WI38 (cell line): Measurements from ENCODE around the gene PTPN4.

Experiments used
- H3K4me3 ChIP-seq: 2 replicates; pipeline ENCODE4 v1.5.1; 2011; ENCODE audit warnings: low read depth, mild to moderate bottlenecking, control low read depth, low read length
- CTCF ChIP-seq: IDR thresholded peaks from 2 replicates; pipeline ENCODE4 v1.5.1; 2012; ENCODE audit warnings: low read depth, mild to moderate bottlenecking, control low read depth, low read length

PTPN4 gene

GRCh38 chr2:119922699-119923098, 163.0 kb downstream of the PTPN4 start:
- TF ChIP-seq CTCF = no peak
- H3K4me3 ChIP-seq = no peak overlapping the region

- no peak for TF ChIP-seq CTCF
- no peak overlapping the region for H3K4me3 ChIP-seq
Observed at GRCh38 chr2:119929537-119929936, 169.8 kb downstream of the PTPN4 start.

GRCh38 chr2:119932809-119933208, 173.1 kb downstream of the PTPN4 start:
- no peak overlapping the region for H3K4me3 ChIP-seq
- no peak for TF ChIP-seq CTCF

- H3K4me3 ChIP-seq = no peak overlapping the region
Observed at GRCh38 chr2:119934319-119934718, 174.6 kb downstream of the PTPN4 start.

GRCh38 chr2:119937680-119938079, 178.0 kb downstream of the PTPN4 start:
- H3K4me3 ChIP-seq = no peak overlapping the region
- no peak for TF ChIP-seq CTCF

More at GRCh38 chr2:119934319-119934718, 174.6 kb downstream of the PTPN4 start:
- no peak for TF ChIP-seq CTCF

GRCh38 chr2:119939915-119940314, 180.2 kb downstream of the PTPN4 start:
- TF ChIP-seq CTCF = no peak
- H3K4me3 ChIP-seq = no peak overlapping the region

GRCh38 chr2:119940856-119941255, 181.1 kb downstream of the PTPN4 start:
- no peak for TF ChIP-seq CTCF

More at GRCh38 chr2:119940856-119941255, 181.1 kb downstream of the PTPN4 start:
- no peak overlapping the region for H3K4me3 ChIP-seq
